H1 (cell line): ENCODE results near the gene TBCE. TPM values are rescaled to one million over a fixed set of nuclear protein-coding genes. Genes with fewer than 3 reads are reported as not detected.

Experiments used
- BACH1 ChIP-seq: IDR thresholded peaks from 2 replicates; pipeline ENCODE4 v1.6.1; 2012; ENCODE audit warnings: low read length, improper control_type of control experiment
- CTBP2 ChIP-seq: IDR thresholded peaks from 2 replicates; pipeline ENCODE4 v1.7.0; 2011; ENCODE audit warnings: borderline replicate concordance, mild to moderate bottlenecking, moderate library complexity, mixed read lengths, low read length; ENCODE audit not compliant: insufficient read depth, insufficient read length
- EZH2 ChIP-seq: fragments of 200-600 bp; sonication (generic); IDR thresholded peaks from 2 replicates; pipeline ENCODE4 v1.7.1; 2012; ENCODE audit warnings: low read depth, mild to moderate bottlenecking, moderate library complexity, low read length, inconsistent platforms; ENCODE audit not compliant: severe bottlenecking
- FOSL1 ChIP-seq: IDR thresholded peaks from 2 replicates; pipeline ENCODE4 v1.6.1; 2011; ENCODE audit warnings: mild to moderate bottlenecking, low read depth, low read length, moderate library complexity; ENCODE audit not compliant: insufficient read depth
- POLR2AphosphoS5 ChIP-seq: IDR thresholded peaks from 2 replicates; pipeline ENCODE4 v1.6.1; 2011; ENCODE audit warnings: low read depth, low read length
- TAF7 ChIP-seq: optimal IDR thresholded peaks from 2 replicates; pipeline ENCODE3; 2011; ENCODE audit warnings: low read depth, mild to moderate bottlenecking, inconsistent platforms, low read length, moderate library complexity, borderline replicate concordance
- polyA plus RNA-seq, 7 experiments: library from polyadenylated mRNA; depleted of rRNA in 3 of 7; stranded (reverse) in 5 of 7; unstranded in 2 of 7; fragments of >200 nt in 5 of 7; fragments of 200-250 nt in 2 of 7; gene quantifications; 1 replicate in 5 of 7; 2 replicates in 1 of 7; 4 replicates in 1 of 7; pipeline versions ENCODE4 v1.2.1 to v1.2.3, GENCODE V29; 2011 to 2013; ENCODE audit warnings: missing spikeins in 2 of 7, mixed read lengths in 2 of 7
- total RNA-seq: library from RNA; stranded (reverse); fragmentation: NEBNext Ultra II Directional; extraction: Animal tissue kit (Norgen Biotek cat#: 25700); gene quantifications from 2 replicates; pipeline ENCODE4 v1.2.1, GENCODE V29; 2021
- TF ChIP-seq, protein P1 (sequence below): IDR thresholded peaks from 2 replicates; pipeline ENCODE4 v1.6.1; 2012; ENCODE audit warnings: inconsistent platforms
- TF ChIP-seq, protein P2 (sequence below), 3 experiments: IDR thresholded peaks; 1 replicate in 2 of 3; 2 replicates in 1 of 3; pipeline versions ENCODE4 v1.5.1 to v1.6.1; 2011; ENCODE audit warnings: low read length in 3 of 3, mild to moderate bottlenecking in 3 of 3, inconsistent platforms in 2 of 3, low read depth in 1 of 3, moderate library complexity in 1 of 3; ENCODE audit not compliant: insufficient read depth in 1 of 3; ENCODE audit errors: control extremely low read depth in 1 of 3

The TBCE gene
- total and polyA plus RNA-seq, 2 of the 8 experiments (the other 6 are each of a cell fraction or from before 2014, with no cell fraction given) = 22.7 to 42.9 TPM

DNA sequence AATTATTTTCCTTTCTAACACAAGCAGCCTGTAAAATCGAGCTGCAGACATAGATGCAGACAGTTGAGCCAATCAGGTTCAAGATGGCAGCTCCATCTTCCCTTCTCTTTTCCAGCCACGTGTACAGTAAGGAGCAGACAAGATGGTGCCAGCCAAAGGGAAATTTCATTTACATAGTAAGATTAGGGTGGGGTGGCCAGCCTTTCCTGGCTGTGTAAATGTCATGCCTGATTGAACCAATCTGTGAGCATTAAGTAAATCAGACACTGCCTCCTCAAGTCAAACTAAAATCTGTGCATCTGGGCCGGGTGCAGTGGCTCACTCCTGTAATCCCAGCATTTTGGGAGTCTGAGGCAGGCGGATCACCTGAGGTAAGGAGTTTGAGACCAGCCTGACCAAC lies 60.2 kb downstream of the TBCE start (continued):
- TF ChIP-seq EZH2 = no peak
- no peak for TF ChIP-seq FOSL1
- TF ChIP-seq BACH1 = no peak
- TF ChIP-seq, protein P1, sequence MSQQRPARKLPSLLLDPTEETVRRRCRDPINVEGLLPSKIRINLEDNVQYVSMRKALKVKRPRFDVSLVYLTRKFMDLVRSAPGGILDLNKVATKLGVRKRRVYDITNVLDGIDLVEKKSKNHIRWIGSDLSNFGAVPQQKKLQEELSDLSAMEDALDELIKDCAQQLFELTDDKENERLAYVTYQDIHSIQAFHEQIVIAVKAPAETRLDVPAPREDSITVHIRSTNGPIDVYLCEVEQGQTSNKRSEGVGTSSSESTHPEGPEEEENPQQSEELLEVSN = no peak
- TF ChIP-seq, protein P2, sequence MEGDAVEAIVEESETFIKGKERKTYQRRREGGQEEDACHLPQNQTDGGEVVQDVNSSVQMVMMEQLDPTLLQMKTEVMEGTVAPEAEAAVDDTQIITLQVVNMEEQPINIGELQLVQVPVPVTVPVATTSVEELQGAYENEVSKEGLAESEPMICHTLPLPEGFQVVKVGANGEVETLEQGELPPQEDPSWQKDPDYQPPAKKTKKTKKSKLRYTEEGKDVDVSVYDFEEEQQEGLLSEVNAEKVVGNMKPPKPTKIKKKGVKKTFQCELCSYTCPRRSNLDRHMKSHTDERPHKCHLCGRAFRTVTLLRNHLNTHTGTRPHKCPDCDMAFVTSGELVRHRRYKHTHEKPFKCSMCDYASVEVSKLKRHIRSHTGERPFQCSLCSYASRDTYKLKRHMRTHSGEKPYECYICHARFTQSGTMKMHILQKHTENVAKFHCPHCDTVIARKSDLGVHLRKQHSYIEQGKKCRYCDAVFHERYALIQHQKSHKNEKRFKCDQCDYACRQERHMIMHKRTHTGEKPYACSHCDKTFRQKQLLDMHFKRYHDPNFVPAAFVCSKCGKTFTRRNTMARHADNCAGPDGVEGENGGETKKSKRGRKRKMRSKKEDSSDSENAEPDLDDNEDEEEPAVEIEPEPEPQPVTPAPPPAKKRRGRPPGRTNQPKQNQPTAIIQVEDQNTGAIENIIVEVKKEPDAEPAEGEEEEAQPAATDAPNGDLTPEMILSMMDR (IDR thresholded peaks at IDR 0.05; ENCODE audit: control extremely low read depth in 1 of 3, insufficient read depth in 1 of 3, low read depth in 1 of 3, low read length in 3 of 3) = no peak
- TF ChIP-seq CTBP2 = no peak
- TF ChIP-seq POLR2AphosphoS5 = no peak
- no peak for TF ChIP-seq TAF7
- TF ChIP-seq, all 59 proteins: peak for 0
